Sigmoid colon (tissue), 7 donors: Measurements from ENCODE around the gene HSPH1. TPM values are rescaled to one million over a fixed set of nuclear protein-coding genes. Genes with fewer than 3 reads are reported as not detected.

ENCODE experiments used
- DNase-seq: peaks from one replicate; pipeline ENCODE4 v3.0.0-alpha.2; 2019
- H3K27ac ChIP-seq, 4 donors: fragments of 200-600 bp; sonication (generic); one replicate each; pipeline ENCODE4 v1.5.1; 2016 to 2019; ENCODE audit warnings: mild to moderate bottlenecking in 1 of 4
- H3K27me3 ChIP-seq, 3 donors: fragments of 200-600 bp; sonication (generic); one replicate each; pipeline ENCODE4 v1.5.1; 2019; ENCODE audit warnings: mild to moderate bottlenecking in 1 of 3
- H3K36me3 ChIP-seq, 4 donors: fragments of 200-600 bp; sonication (generic); one replicate each; pipeline ENCODE4 v1.5.1; 2016 to 2019
- H3K4me1 ChIP-seq, 4 donors: fragments of 200-600 bp; sonication (generic); one replicate each; pipeline ENCODE4 v1.5.1; 2017 to 2019
- H3K4me3 ChIP-seq, 4 donors: fragments of 200-600 bp; sonication (generic); one replicate each; pipeline ENCODE4 v1.5.1; 2017 to 2019; ENCODE audit warnings: mild to moderate bottlenecking in 2 of 4, moderate library complexity in 1 of 4
- H3K9me3 ChIP-seq, 4 donors: fragments of 200-600 bp in 3 of 4; sonication (generic) in 3 of 4; one replicate each; pipeline versions ENCODE4 v1.5.1 to v1.6.1; 2013 to 2019
- POLR2A ChIP-seq, 2 donors: fragments of 450-650 bp; IDR thresholded peaks; one replicate each; pipeline ENCODE4 v1.6.1; 2016; ENCODE audit warnings: antibody characterized with exemption in 2 of 2, mild to moderate bottlenecking in 2 of 2, moderate library complexity in 2 of 2
- WGBS, 2 donors: extraction: QIAGEN DNeasy Blood & Tissue Kit; methylation state at CpG; one replicate each; pipeline ENCODE4 v1.1.7; 2013; 5-methylcytosine and 5-hydroxymethylcytosine counted together
- intact Hi-C: fragments of 100-400 bp; cut with DNase I; formaldehyde crosslinking; loops from one replicate; pipeline ENCODE4 v1.15.1; 2023
- polyA plus RNA-seq, 3 donors: library from polyadenylated mRNA; stranded (reverse); fragments of 200-250 nt; gene quantifications; one replicate each; pipeline ENCODE4 v1.2.3, GENCODE V29; 2013
- total RNA-seq, 4 donors: library from RNA; depleted of rRNA; stranded (reverse); fragments of >200 nt; gene quantifications; one replicate each; pipeline ENCODE4 v1.1.0, GENCODE V29; 2016
- donor health status: healthy with polysubstance abuse.
- donor health status: Bipolar disorder and iron deficiency.
- donor health status: healthy.

The HSPH1 gene
- total and polyA plus RNA-seq, 7 donors, result 12.0 to 41.5 (median 30.7) TPM

DNA sequence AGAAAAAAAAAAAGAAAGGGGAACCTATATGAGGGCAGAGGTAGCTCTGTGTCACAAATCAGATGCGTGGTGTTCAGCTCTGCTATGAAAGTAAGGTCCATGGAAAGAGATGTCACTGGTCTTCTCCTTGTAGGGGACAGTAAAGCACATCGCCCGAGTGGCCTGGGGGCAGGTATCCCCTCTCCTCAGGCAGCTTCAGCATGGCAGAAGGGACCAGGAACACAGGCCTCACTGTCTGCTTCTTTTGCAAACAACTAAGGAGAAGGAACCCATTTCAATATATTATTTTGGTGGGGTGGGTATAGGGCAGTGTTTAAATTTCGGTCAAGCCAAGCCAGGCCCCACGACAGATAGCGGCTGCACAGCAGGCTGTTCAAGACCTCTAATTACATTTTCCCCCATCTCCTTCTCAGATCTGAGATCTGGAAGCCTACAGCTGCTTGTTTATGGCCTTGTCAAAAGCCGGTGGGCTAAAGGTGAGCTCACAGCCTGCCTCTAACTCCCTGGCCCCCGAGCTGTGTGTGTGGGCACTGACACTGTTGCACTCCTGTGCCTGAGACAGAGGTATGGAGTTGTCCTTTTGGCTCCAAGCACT is 72.8 kb downstream of the HSPH1 start:
- H3K9me3 ChIP-seq, result no peaks in the 10 kb centered on the region
- no peaks in the 10 kb centered on the region for H3K36me3 ChIP-seq
- H3K27me3 ChIP-seq, result no peaks in the 10 kb centered on the region
- H3K27ac ChIP-seq, result no peak overlapping the region
- no peaks in the 10 kb centered on the region for H3K4me1 ChIP-seq
- DNase-seq, result no peak
- no peak overlapping the region for H3K4me3 ChIP-seq
- WGBS, 2 donors, result 91 to 92% methylated on average over 8 of the region's 8 CpGs
- TF ChIP-seq POLR2A (IDR thresholded peaks at IDR 0.05), result no peak
- intact Hi-C loops, result no loop called here

Other genes starting within 250 kb of the HSPH1 start
- gene TEX26, start 229.2 kb downstream of the HSPH1 start, total RNA-seq, result not detected
- gene TEX26, start 229.2 kb downstream of the HSPH1 start, polyA plus RNA-seq, result not detected
- gene B3GLCT, start 38.1 kb upstream of the HSPH1 start, total RNA-seq, result 1 to 10 TPM; 5.8 to 7.5 (median 6.8) TPM
- 1 to 10 TPM in 2 of 3 donors, under 1 TPM in 1; 0.60 to 1.9 (median 1.2) TPM for gene B3GLCT, start 38.1 kb upstream of the HSPH1 start, polyA plus RNA-seq